ENCODE results near the gene CFAP65.

- TF ChIP-seq, protein P1, sequence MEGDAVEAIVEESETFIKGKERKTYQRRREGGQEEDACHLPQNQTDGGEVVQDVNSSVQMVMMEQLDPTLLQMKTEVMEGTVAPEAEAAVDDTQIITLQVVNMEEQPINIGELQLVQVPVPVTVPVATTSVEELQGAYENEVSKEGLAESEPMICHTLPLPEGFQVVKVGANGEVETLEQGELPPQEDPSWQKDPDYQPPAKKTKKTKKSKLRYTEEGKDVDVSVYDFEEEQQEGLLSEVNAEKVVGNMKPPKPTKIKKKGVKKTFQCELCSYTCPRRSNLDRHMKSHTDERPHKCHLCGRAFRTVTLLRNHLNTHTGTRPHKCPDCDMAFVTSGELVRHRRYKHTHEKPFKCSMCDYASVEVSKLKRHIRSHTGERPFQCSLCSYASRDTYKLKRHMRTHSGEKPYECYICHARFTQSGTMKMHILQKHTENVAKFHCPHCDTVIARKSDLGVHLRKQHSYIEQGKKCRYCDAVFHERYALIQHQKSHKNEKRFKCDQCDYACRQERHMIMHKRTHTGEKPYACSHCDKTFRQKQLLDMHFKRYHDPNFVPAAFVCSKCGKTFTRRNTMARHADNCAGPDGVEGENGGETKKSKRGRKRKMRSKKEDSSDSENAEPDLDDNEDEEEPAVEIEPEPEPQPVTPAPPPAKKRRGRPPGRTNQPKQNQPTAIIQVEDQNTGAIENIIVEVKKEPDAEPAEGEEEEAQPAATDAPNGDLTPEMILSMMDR (IDR thresholded peaks at IDR 0.05), result no peak
- TF ChIP-seq POLR2A (IDR thresholded peaks at IDR 0.05; ENCODE audit: low read depth), result no peak
- TF ChIP-seq EP300 (IDR thresholded peaks at IDR 0.05), result no peak
- no peak for TF ChIP-seq POLR2AphosphoS5 (IDR thresholded peaks at IDR 0.05)
These were observed 2.7 kb downstream of the CFAP65 start for GRCh38 chr2:219038600-219038999.
